Esophagus muscularis mucosa (tissue), 4 donors: ENCODE data around the gene FUT8. TPM values are rescaled to one million over a fixed set of nuclear protein-coding genes. Genes with fewer than 3 reads are reported as not detected.

Experiments used
- DNase-seq: peaks from one replicate; pipeline ENCODE4 v3.0.0-alpha.2; 2017; ENCODE audit errors: extremely low spot score
- H3K27ac ChIP-seq, 4 donors: fragments of 200-600 bp; sonication (generic); replicated peaks in 1 of 4; 1 replicate in 3 of 4; 2 replicates in 1 of 4; pipeline ENCODE4 v1.5.1; 2016 to 2019; ENCODE audit warnings: mild to moderate bottlenecking in 1 of 4
- H3K27me3 ChIP-seq, 4 donors: fragments of 200-600 bp; sonication (generic); one replicate each; pipeline versions ENCODE4 v1.5.1 to v1.6.0; 2016 to 2019
- H3K36me3 ChIP-seq, 4 donors: fragments of 200-600 bp; sonication (generic); one replicate each; pipeline ENCODE4 v1.5.1; 2016 to 2019
- H3K4me1 ChIP-seq, 4 donors: fragments of 200-600 bp; sonication (generic); one replicate each; pipeline ENCODE4 v1.5.1; 2016 to 2019
- H3K4me3 ChIP-seq, 4 donors: fragments of 200-600 bp; sonication (generic); 1 replicate in 2 of 4; 2 replicates in 2 of 4; pipeline ENCODE4 v1.5.1; 2016 to 2019; ENCODE audit warnings: mild to moderate bottlenecking in 4 of 4, moderate library complexity in 1 of 4
- H3K9me3 ChIP-seq, 4 donors: fragments of 200-600 bp; sonication (generic); 1 replicate in 3 of 4; 2 replicates in 1 of 4; pipeline ENCODE4 v1.5.1; 2016 to 2019
- CTCF ChIP-seq, 3 experiments: fragments of 200-600 bp in 2 of 3; fragments of 450-650 bp in 1 of 3; sonication (generic) in 2 of 3; IDR thresholded peaks; one replicate each; pipeline ENCODE4 v1.5.1; 2017 to 2019; ENCODE audit warnings: antibody characterized with exemption in 3 of 3, mild to moderate bottlenecking in 2 of 3, moderate library complexity in 1 of 3
- EP300 ChIP-seq: sonication (generic); formaldehyde crosslinking; IDR thresholded peaks from one replicate; pipeline ENCODE4 v1.6.1; 2017; ENCODE audit warnings: antibody characterized with exemption
- POLR2A ChIP-seq: fragments of 450-650 bp; IDR thresholded peaks from one replicate; pipeline ENCODE4 v1.6.1; 2017; ENCODE audit warnings: antibody characterized with exemption, moderate library complexity, mild to moderate bottlenecking, low read depth
- POLR2AphosphoS5 ChIP-seq, 2 donors: sonication (generic); formaldehyde crosslinking; IDR thresholded peaks; one replicate each; pipeline ENCODE4 v1.6.1; 2017; ENCODE audit warnings: antibody characterized with exemption in 2 of 2
- WGBS: methylation state at CpG from one replicate; pipeline ENCODE4 v1.1.5; 2018; 5-methylcytosine and 5-hydroxymethylcytosine counted together
- intact Hi-C: fragments of 100-400 bp; cut with DNase I; formaldehyde crosslinking; loops from one replicate; pipeline ENCODE4 v1.15.1; 2023
- total RNA-seq, 4 donors: library from RNA; depleted of rRNA; stranded (reverse); fragments of >200 nt; gene quantifications; one replicate each; pipeline versions ENCODE4 v1.1.0 to v1.2.1, GENCODE V29; 2016

FUT8 gene
- total RNA-seq, 4 donors from 2014 or later, result 12.8 to 22.2 (median 20.1) TPM

GRCh38 chr14:65731933-65732506 is 319.5 kb downstream of the FUT8 start:
- Histone ChIP-seq H3K9me3 (peaks cover 0 to 5% (median 0%) of the 10 kb centered on the region in 4 donors), H3K27ac (no peak overlapping the region), H3K4me1 (no peaks in the 10 kb centered on the region), H3K27me3 (no peaks in the 10 kb centered on the region), H3K4me3 (no peak overlapping the region), H3K36me3 (peaks cover 0 to 14% (median 2%) of the 10 kb centered on the region in 4 donors)
- TF ChIP-seq POLR2A (no peak), EP300 (no peak), POLR2AphosphoS5 (IDR thresholded peaks at IDR 0.05) (no peak), CTCF (IDR thresholded peaks at IDR 0.05) (no peak)
- DNase-seq, result no peak
- intact Hi-C loops, result no loop called here
- 89% methylated on average over 2 of the region's 2 CpGs for WGBS

- Histone ChIP-seq H3K27me3 (no peaks in the 10 kb centered on the region), H3K4me3 (no peak overlapping the region), H3K27ac (no peak overlapping the region), H3K36me3 (peaks cover 0 to 21% (median 4%) of the 10 kb centered on the region in 4 donors), H3K9me3 (no peaks in the 10 kb centered on the region), H3K4me1 (no peaks in the 10 kb centered on the region)
- no peak for DNase-seq
- WGBS, result 62% methylated on average over 4 of the region's 4 CpGs
- intact Hi-C loops, result no loop called here
- TF ChIP-seq POLR2AphosphoS5 (IDR thresholded peaks at IDR 0.05), result no peak
- no peak for TF ChIP-seq CTCF (IDR thresholded peaks at IDR 0.05)
- TF ChIP-seq EP300, result no peak
- no peak for TF ChIP-seq POLR2A
Measured at GRCh38 chr14:65738339-65738738, 325.8 kb downstream of the FUT8 start.

- peaks cover 0 to 15% (median 4%) of the 10 kb centered on the region in 4 donors for H3K36me3 ChIP-seq
- WGBS, result 94% methylated on average over 8 of the region's 8 CpGs
- no peaks in the 10 kb centered on the region for H3K9me3 ChIP-seq
- H3K27ac ChIP-seq, result no peak overlapping the region
- no peaks in the 10 kb centered on the region for H3K4me1 ChIP-seq
- no peaks in the 10 kb centered on the region for H3K27me3 ChIP-seq
- no peak overlapping the region for H3K4me3 ChIP-seq
- no peak for DNase-seq
- intact Hi-C loops, result no loop called here
- TF ChIP-seq EP300 (no peak), POLR2AphosphoS5 (IDR thresholded peaks at IDR 0.05) (no peak), POLR2A (no peak), CTCF (IDR thresholded peaks at IDR 0.05) (no peak)
Measured at GRCh38 chr14:65745396-65746190, 333.1 kb downstream of the FUT8 start.

GRCh38 chr14:65748796-65749195 is 336.3 kb downstream of the FUT8 start:
- Histone ChIP-seq H3K9me3 (no peaks in the 10 kb centered on the region), H3K4me1 (no peaks in the 10 kb centered on the region), H3K36me3 (no peaks in the 10 kb centered on the region), H3K27me3 (no peaks in the 10 kb centered on the region), H3K4me3 (no peak overlapping the region), H3K27ac (no peak overlapping the region)
- intact Hi-C loops, result no loop called here
- WGBS, result 100% methylated on average over 2 of the region's 2 CpGs
- no peak for DNase-seq
- TF ChIP-seq EP300 (no peak), CTCF (IDR thresholded peaks at IDR 0.05) (no peak), POLR2A (no peak), POLR2AphosphoS5 (IDR thresholded peaks at IDR 0.05) (no peak)
